ENCODE data around the gene CHKB.

CHKB gene

DNA sequence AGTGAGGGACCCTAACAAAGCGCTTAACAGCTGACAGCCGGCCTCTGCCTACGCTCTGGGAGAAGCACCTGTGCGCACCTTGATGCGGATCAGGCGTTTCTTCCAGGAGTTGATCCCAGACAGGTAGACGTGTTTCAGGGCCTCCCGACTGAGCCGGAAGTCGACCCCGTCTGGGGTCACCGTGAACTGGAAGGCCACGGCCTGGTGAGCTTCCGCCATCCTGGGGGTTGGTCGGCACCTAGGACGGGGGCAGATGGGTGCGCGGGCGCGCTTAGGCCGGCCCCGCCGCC, 5.0 kb downstream of the CHKB start:
- CTCF ChIA-PET: no interaction called here
- POLR2A ChIA-PET: interaction anchor here (1.1 to 1.7 kb wide), 3 partner anchors 11 to 70 kb away, joined by 3 read pairs; partner anchors contain the start of genes LMF2 and NCAPH2
- TF ChIP-seq TARDBP (IDR thresholded peaks at IDR 0.05) (no peak), BHLHE40 (IDR thresholded peaks at IDR 0.05; ENCODE audit: borderline replicate concordance) (no peak), FOXM1 (IDR thresholded peaks at IDR 0.05; ENCODE audit: borderline replicate concordance) (no peak), SUZ12 (IDR thresholded peaks at IDR 0.05) (no peak), HDGF (IDR thresholded peaks at IDR 0.05; ENCODE audit: borderline replicate concordance) (no peak), FOXA1 (IDR thresholded peaks at IDR 0.05) (no peak), CTBP1 (IDR thresholded peaks at IDR 0.05; ENCODE audit: borderline replicate concordance) (no peak), FOXK2 (IDR thresholded peaks at IDR 0.05) (no peak), SP1 (IDR thresholded peaks at IDR 0.05) (no peak), ZNF384 (IDR thresholded peaks at IDR 0.05) (no peak), ELF4 (IDR thresholded peaks at IDR 0.05) (no peak), L3MBTL2 (conservative IDR thresholded peaks at IDR 0.05) (no peak), LEF1 (IDR thresholded peaks at IDR 0.05; ENCODE audit: borderline replicate concordance) (no peak), NFRKB (IDR thresholded peaks at IDR 0.05) (no peak), ARNT (IDR thresholded peaks at IDR 0.05) (no peak)
- TF ChIP-seq, protein P1, sequence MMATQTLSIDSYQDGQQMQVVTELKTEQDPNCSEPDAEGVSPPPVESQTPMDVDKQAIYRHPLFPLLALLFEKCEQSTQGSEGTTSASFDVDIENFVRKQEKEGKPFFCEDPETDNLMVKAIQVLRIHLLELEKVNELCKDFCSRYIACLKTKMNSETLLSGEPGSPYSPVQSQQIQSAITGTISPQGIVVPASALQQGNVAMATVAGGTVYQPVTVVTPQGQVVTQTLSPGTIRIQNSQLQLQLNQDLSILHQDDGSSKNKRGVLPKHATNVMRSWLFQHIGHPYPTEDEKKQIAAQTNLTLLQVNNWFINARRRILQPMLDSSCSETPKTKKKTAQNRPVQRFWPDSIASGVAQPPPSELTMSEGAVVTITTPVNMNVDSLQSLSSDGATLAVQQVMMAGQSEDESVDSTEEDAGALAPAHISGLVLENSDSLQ (IDR thresholded peaks at IDR 0.05): no peak
- DNase-seq (ENCODE audit: extremely low spot score): no peak

DNA sequence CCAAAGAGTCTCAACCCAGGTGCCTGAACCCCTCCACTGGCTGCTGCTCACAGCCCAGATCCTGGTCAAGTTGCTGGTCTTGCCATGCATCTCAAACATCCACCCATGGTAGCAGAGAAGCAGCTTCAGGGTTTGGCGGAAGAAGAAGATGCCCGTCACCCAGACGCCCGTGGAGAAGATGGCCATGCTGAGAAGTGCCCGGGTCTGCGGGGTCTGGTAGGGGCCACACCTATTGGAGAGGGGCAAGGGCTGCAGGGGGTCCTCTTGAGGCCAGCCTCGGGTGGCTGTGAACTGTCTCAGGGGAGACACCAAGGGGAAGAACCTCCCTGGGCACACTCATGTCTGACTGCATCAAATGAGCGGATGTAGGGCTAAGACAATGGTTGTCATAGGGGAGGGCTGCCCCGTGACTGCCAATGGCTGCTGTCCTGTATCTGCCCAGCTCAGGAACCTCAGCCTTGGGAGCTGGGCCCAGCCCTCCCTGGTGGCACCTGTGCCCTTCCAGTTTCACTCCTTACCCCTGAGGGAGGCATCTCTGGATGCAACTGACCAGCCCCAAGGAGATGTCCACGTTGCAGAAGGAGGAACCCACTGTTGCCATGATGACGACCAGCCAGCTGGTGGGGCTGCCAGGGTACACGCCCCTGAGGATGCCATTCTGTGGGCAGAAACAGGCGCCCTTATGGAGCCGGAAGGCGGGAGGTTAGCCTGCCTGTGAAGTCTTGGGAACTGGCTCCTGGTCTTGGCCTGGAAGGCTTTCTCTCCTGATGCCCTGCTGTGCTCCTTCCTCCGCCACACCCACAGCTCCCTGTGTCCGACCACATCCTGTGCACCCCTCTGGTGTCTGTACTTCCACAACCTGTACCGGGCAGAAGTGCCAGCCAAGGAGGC, 5.6 kb downstream of the CHKB start:
- no peak for DNase-seq (ENCODE audit: extremely low spot score)
- ChIA-PET POLR2A (interaction anchor here (1.0 to 1.7 kb wide), 5 partner anchors 8 to 69 kb away, joined by 3 to 4 read pairs (median 3); partner anchors contain the start of genes LMF2 and NCAPH2), CTCF (interaction anchor here (1.3 kb wide), 1 partner anchor 44 kb away, joined by 8 read pairs; no protein-coding TSS in a partner anchor)
- no peak for TF ChIP-seq ARNT (IDR thresholded peaks at IDR 0.05)
- TF ChIP-seq NFRKB (IDR thresholded peaks at IDR 0.05): no peak
- no peak for TF ChIP-seq ELF4 (IDR thresholded peaks at IDR 0.05)
- no peak for TF ChIP-seq FOXK2 (IDR thresholded peaks at IDR 0.05)
- no peak for TF ChIP-seq L3MBTL2 (conservative IDR thresholded peaks at IDR 0.05)
- no peak for TF ChIP-seq ZNF384 (IDR thresholded peaks at IDR 0.05)
- no peak for TF ChIP-seq FOXM1 (IDR thresholded peaks at IDR 0.05; ENCODE audit: borderline replicate concordance)
- TF ChIP-seq SP1 (IDR thresholded peaks at IDR 0.05): no peak
- TF ChIP-seq FOXA1 (IDR thresholded peaks at IDR 0.05): no peak
- TF ChIP-seq LEF1 (IDR thresholded peaks at IDR 0.05; ENCODE audit: borderline replicate concordance): no peak
- no peak for TF ChIP-seq TARDBP (IDR thresholded peaks at IDR 0.05)
- TF ChIP-seq CTBP1 (IDR thresholded peaks at IDR 0.05; ENCODE audit: borderline replicate concordance): no peak
- no peak for TF ChIP-seq SUZ12 (IDR thresholded peaks at IDR 0.05)
- TF ChIP-seq BHLHE40 (IDR thresholded peaks at IDR 0.05; ENCODE audit: borderline replicate concordance): no peak
- TF ChIP-seq, protein P1 (IDR thresholded peaks at IDR 0.05): no peak
- TF ChIP-seq HDGF (IDR thresholded peaks at IDR 0.05; ENCODE audit: borderline replicate concordance): no peak

DNA sequence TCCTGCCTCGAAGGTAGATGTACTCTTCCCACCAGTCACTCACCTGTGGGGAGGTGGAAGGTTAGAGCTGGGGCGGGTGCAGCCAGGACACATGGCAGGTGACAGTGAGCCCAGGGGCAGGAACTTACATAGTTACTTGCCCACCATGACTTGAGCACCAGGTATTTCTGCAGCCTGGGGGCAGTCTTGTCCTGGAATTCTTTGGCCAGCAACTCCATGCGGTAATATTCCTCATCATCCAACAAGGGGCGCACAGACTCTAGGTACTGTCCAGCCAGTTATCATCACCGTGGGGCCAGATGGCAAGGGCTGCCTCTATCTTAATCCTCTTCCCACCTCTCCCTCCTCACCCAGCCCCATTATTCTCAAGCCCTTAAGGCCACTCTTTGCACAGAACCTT, 6.6 kb downstream of the CHKB start:
- ChIA-PET CTCF (interaction anchor here (1.3 kb wide), 1 partner anchor 45 kb away, joined by 8 read pairs; no protein-coding TSS in a partner anchor), POLR2A (interaction anchor here (1.0 to 2.0 kb wide), 5 partner anchors 9 to 51 kb away, joined by 3 to 14 read pairs (median 6); partner anchors contain the start of genes SCO2 and SYCE3)
- peak; percentile 54 for DNase-seq (ENCODE audit: extremely low spot score)
- TF ChIP-seq, protein P1 (IDR thresholded peaks at IDR 0.05): no peak
- TF ChIP-seq BHLHE40 (IDR thresholded peaks at IDR 0.05; ENCODE audit: borderline replicate concordance) (no peak), CTBP1 (IDR thresholded peaks at IDR 0.05; ENCODE audit: borderline replicate concordance) (no peak), FOXA1 (IDR thresholded peaks at IDR 0.05) (no peak), NFRKB (IDR thresholded peaks at IDR 0.05) (no peak), SP1 (IDR thresholded peaks at IDR 0.05) (no peak), HDGF (IDR thresholded peaks at IDR 0.05; ENCODE audit: borderline replicate concordance) (no peak), SUZ12 (IDR thresholded peaks at IDR 0.05) (no peak), LEF1 (IDR thresholded peaks at IDR 0.05; ENCODE audit: borderline replicate concordance) (no peak), FOXK2 (IDR thresholded peaks at IDR 0.05) (no peak)

DNA sequence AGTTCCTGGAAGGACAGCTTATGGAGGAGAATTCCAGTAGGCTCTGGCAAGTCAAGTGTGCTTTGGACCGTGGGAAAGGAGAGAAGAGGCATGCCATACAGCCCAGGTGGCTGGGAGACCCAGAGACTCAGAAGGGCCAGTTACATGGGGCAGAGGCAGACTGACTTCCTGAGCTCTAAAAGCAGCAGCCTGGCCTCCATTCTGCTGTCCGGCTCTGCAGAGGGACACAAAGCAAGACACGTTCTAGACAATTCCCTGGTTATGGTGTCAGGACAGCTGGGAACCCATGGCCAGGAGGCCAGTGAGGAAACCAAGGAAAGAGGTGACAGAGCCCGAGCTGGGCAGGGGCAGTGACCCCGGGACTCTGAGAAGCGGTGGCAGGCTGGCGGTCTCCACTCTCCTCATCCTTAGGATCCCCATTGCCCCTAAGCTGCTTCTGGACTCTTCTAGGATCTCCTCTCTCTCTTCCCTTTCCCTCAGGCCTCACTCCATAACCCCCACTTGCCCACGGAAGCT, 7.2 kb downstream of the CHKB start:
- TF ChIP-seq SUZ12 (IDR thresholded peaks at IDR 0.05): no peak
- TF ChIP-seq CTBP1 (IDR thresholded peaks at IDR 0.05; ENCODE audit: borderline replicate concordance): no peak
- TF ChIP-seq HDGF (IDR thresholded peaks at IDR 0.05; ENCODE audit: borderline replicate concordance): no peak
- TF ChIP-seq ZNF384 (IDR thresholded peaks at IDR 0.05): no peak
- no peak for TF ChIP-seq TARDBP (IDR thresholded peaks at IDR 0.05)
- no peak for TF ChIP-seq FOXM1 (IDR thresholded peaks at IDR 0.05; ENCODE audit: borderline replicate concordance)
- ChIA-PET CTCF (interaction anchor here (0.8 to 1.3 kb wide), 3 partner anchors 13 to 124 kb away, joined by 4 to 8 read pairs (median 5); partner anchors contain the start of gene SYCE3), POLR2A (interaction anchor here (0.7 to 2.0 kb wide), 7 partner anchors 8 to 101 kb away, joined by 3 to 14 read pairs (median 4); partner anchors contain the start of genes SCO2 and SYCE3)
- no peak for DNase-seq (ENCODE audit: extremely low spot score)

DNA sequence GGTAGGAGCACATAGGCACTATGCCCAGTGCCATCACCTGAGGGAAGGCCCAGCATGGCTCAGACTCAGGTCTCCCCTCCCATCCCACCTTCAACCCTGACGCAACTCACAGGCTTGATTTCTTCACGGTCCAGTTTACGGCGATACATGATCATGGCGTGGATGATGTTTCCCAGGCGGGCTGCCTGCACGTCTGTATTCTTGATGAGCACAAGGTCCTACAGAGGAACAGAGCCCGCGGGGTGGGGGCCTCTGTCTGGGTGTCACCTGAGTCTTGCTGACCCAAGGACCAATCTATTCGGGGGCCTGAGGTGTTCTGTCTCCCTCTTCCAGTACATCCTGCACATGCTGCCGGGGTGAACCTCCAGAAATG, 8.3 kb downstream of the CHKB start:
- CTCF ChIA-PET: interaction anchor here (1.3 kb wide), 1 partner anchor 125 kb away, joined by 4 read pairs; no protein-coding TSS in a partner anchor
- no peak for TF ChIP-seq FOXA1 (IDR thresholded peaks at IDR 0.05)
- no peak for TF ChIP-seq ELF4 (IDR thresholded peaks at IDR 0.05)
- POLR2A ChIA-PET: interaction anchor here (1.0 to 2.0 kb wide), 2 partner anchors 9 kb away, joined by 4 to 11 read pairs; no protein-coding TSS in a partner anchor
- no peak for DNase-seq (ENCODE audit: extremely low spot score)

Data from HEK293T (cell line).